Tibial nerve (tissue), 4 donors: ENCODE results near the gene CAP1. TPM values are rescaled to one million over a fixed set of nuclear protein-coding genes. Genes with fewer than 3 reads are reported as not detected.
"Not testable (repeated sequence)": the region's sequence is repeated elsewhere in the genome, so short reads cannot be mapped to it uniquely, and the experiment has no call there.

Source experiments
- DNase-seq, 2 donors: peaks; one replicate each; pipeline ENCODE4 v3.0.0-alpha.2; 2019; ENCODE audit warnings: low spot score in 2 of 2
- H3K27ac ChIP-seq, 4 donors: fragments of 200-600 bp; sonication (generic) in 3 of 4; one replicate each; pipeline ENCODE4 v1.5.1; 2017 to 2019; ENCODE audit warnings: mild to moderate bottlenecking in 1 of 4
- H3K27me3 ChIP-seq, 2 donors: fragments of 200-600 bp; sonication (generic) in 1 of 2; one replicate each; pipeline versions ENCODE4 v1.5.1 to v1.6.0; 2017 to 2019
- H3K36me3 ChIP-seq, 3 donors: fragments of 200-600 bp; sonication (generic); one replicate each; pipeline ENCODE4 v1.5.1; 2018 to 2019
- H3K4me1 ChIP-seq, 4 donors: fragments of 200-600 bp; sonication (generic) in 3 of 4; one replicate each; pipeline ENCODE4 v1.5.1; 2017 to 2019
- H3K4me3 ChIP-seq, 4 donors: fragments of 200-600 bp; sonication (generic) in 3 of 4; one replicate each; pipeline ENCODE4 v1.5.1; 2017 to 2019; ENCODE audit warnings: mild to moderate bottlenecking in 1 of 4, moderate library complexity in 1 of 4
- H3K9me3 ChIP-seq, 4 donors: fragments of 200-600 bp; sonication (generic) in 3 of 4; one replicate each; pipeline ENCODE4 v1.5.1; 2017 to 2019
- EP300 ChIP-seq, 2 donors: sonication (generic); formaldehyde crosslinking; IDR thresholded peaks; one replicate each; pipeline ENCODE4 v1.6.1; 2017; ENCODE audit warnings: antibody characterized with exemption in 2 of 2, mild to moderate bottlenecking in 1 of 2
- POLR2A ChIP-seq, 2 donors: fragments of 450-650 bp; IDR thresholded peaks; one replicate each; pipeline ENCODE4 v1.6.1; 2017; ENCODE audit warnings: antibody characterized with exemption in 2 of 2, mild to moderate bottlenecking in 2 of 2, moderate library complexity in 2 of 2
- WGBS, 2 donors: methylation state at CpG; one replicate each; pipeline ENCODE4 v1.1.5; 2018; 5-methylcytosine and 5-hydroxymethylcytosine counted together
- total RNA-seq, 4 donors: library from RNA; depleted of rRNA; stranded (reverse); fragments of >200 nt; gene quantifications; one replicate each; pipeline ENCODE4 v1.1.0, GENCODE V29; 2016
- TF ChIP-seq, protein P1 (sequence below), 5 experiments: fragments of 200-600 bp in 3 of 5; fragments of 450-650 bp in 2 of 5; sonication (generic) in 3 of 5; IDR thresholded peaks; one replicate each; pipeline ENCODE4 v1.5.1; 2016 to 2019; ENCODE audit warnings: antibody characterized with exemption in 5 of 5, mild to moderate bottlenecking in 3 of 5, moderate library complexity in 2 of 5

CAP1 gene
- total RNA-seq, 4 donors from 2014 or later, result 210 to 281 (median 227) TPM

DNA sequence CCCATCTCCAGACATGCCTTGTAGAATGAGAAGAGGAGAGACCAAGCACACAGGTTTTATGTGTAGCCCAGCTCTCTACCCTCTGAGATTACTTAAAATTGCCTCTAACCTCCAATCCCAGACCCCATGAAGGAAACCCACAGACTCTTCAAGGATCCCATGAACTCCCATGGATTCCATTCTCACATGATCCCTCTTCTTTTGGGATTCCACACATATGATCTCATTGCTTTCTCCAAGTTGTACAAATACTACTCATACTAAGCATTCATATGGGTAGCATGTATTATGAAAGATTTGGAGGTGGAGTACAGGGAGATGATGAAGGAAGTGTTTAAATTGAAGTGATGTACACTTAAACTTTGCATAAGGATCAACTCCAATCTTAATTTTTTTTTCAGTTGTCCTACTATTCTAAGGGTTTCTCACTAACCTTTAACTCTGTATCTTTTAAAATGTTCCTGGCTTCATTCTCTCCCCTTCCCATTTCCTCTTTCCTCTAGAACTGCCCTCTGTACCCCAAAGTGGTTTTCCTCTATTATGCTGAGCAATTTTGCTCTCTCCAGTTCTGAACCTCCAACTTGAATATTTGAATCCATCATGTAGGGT is 44.0 kb upstream of the CAP1 start:
- Histone ChIP-seq H3K4me3 (no peak overlapping the region), H3K36me3 (no peaks in the 10 kb centered on the region), H3K9me3 (no peaks in the 10 kb centered on the region), H3K27me3 (no peaks in the 10 kb centered on the region), H3K27ac (no peak overlapping the region), H3K4me1 (no peaks in the 10 kb centered on the region)
- TF ChIP-seq, protein P1, sequence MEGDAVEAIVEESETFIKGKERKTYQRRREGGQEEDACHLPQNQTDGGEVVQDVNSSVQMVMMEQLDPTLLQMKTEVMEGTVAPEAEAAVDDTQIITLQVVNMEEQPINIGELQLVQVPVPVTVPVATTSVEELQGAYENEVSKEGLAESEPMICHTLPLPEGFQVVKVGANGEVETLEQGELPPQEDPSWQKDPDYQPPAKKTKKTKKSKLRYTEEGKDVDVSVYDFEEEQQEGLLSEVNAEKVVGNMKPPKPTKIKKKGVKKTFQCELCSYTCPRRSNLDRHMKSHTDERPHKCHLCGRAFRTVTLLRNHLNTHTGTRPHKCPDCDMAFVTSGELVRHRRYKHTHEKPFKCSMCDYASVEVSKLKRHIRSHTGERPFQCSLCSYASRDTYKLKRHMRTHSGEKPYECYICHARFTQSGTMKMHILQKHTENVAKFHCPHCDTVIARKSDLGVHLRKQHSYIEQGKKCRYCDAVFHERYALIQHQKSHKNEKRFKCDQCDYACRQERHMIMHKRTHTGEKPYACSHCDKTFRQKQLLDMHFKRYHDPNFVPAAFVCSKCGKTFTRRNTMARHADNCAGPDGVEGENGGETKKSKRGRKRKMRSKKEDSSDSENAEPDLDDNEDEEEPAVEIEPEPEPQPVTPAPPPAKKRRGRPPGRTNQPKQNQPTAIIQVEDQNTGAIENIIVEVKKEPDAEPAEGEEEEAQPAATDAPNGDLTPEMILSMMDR (IDR thresholded peaks at IDR 0.05), result no peak
- TF ChIP-seq POLR2A (IDR thresholded peaks at IDR 0.05), result no peak
- no peak for TF ChIP-seq EP300 (IDR thresholded peaks at IDR 0.05)
- no peak for DNase-seq

DNA sequence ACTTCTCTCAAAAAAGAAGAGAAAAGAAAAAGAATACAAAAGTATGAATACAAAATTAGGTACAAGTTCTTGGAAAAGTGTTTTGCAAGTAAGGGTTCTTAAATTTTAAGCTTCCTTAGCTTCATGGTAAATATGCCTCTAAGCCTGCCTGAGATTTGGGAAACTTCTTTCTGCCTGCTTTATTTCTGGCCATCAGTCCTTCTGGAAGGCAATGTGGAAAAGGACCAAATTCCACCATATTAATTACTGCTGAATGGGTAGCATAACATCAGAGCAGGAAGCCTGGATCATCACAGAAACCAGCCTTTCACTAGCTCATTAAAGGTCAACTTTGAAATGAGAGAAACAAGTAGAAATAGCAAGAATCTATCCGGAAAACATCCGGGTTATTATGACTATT is 39.1 kb upstream of the CAP1 start:
- H3K27me3 ChIP-seq, result no peaks in the 10 kb centered on the region
- WGBS, 2 donors, result 30 to 35% methylated on average over 2 of the region's 2 CpGs
- H3K4me1 ChIP-seq, result peaks cover 0 to 11% (median 4%) of the 10 kb centered on the region in 4 donors
- DNase-seq, result no peak
- no peak overlapping the region for H3K4me3 ChIP-seq
- H3K36me3 ChIP-seq, result no peaks in the 10 kb centered on the region
- H3K9me3 ChIP-seq, result no peaks in the 10 kb centered on the region
- TF ChIP-seq EP300 (IDR thresholded peaks at IDR 0.05) (no peak), POLR2A (IDR thresholded peaks at IDR 0.05) (no peak)
- TF ChIP-seq, protein P1 (IDR thresholded peaks at IDR 0.05), result no peak
- H3K27ac ChIP-seq, result peak overlapping the region in 2 of 4 donors; percentile 5 to 21

DNA sequence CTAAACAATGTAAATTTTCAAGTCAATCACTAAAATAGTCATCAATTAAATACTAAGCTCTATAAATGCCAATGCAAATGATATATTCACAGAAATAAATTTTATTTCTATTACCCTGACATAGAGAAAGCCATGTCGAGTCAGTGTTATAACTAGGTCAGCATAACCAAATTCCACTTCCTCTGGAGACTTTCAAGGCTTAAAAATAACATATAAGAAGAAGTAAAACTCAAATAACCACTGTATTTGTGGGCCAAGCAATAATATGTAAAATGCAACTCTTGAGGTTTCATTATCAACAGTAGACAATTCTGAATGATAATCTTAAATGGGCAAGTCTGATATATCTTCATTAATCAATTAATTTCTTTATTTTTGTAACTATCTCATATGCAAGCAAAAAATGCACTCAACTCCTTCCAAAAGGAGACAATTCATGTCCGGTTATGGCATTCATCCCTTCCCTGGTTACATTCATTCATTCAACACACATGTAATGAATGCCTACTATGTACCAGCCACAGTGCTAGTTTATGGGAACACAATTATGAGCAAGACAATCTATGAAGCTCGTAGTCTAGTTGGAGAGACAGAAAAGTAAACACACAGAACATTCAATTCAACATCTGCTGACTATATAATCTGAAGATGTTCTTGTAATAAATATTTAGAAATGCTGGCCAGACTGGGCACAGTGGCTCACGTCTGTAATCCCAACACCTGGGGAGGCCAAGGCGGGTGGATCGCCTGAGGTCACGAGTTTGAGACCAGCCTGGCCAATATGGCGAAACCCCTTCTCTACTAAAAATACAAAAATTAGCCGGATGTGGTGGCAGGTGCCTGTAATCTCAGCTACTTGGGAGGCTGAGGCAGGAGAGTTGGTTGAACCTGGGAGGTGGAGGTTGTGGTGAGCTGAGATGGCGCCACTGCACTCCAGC is 37.1 kb upstream of the CAP1 start:
- whole genome bisulfite sequencing, 2 donors, result 74% methylated on average over 10 of the region's 10 CpGs
- no peak overlapping the region for H3K27ac ChIP-seq
- no peaks in the 10 kb centered on the region for H3K27me3 ChIP-seq
- peaks cover 0 to 11% (median 4%) of the 10 kb centered on the region in 4 donors for H3K4me1 ChIP-seq
- H3K9me3 ChIP-seq, result no peaks in the 10 kb centered on the region
- H3K36me3 ChIP-seq, result no peaks in the 10 kb centered on the region
- DNase-seq, result no peak
- no peak for TF ChIP-seq EP300 (IDR thresholded peaks at IDR 0.05)
- no peak for TF ChIP-seq POLR2A (IDR thresholded peaks at IDR 0.05)
- TF ChIP-seq, protein P1 (IDR thresholded peaks at IDR 0.05), result no peak
- no peak overlapping the region for H3K4me3 ChIP-seq

DNA sequence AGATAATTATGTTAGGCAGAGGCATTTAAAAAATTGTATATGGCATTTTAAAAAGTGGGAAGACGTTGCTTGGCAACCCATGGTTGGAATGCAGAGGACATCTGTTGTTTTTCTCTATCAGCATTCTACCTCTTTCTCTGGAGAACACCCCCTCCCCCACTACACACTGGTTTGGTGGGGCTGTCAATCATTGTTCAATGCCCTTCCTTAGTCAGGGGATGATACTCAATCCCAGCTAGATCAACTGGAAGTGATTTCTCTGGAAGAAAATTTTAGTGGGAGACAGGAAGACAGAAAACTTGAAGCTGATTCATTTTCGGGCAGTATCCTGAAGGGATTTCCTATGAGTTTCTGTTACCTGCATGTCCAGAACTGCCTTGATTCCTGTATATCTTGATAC is 35.7 kb upstream of the CAP1 start:
- peaks cover 0 to 11% (median 4%) of the 10 kb centered on the region in 4 donors for H3K4me1 ChIP-seq
- no peak overlapping the region for H3K27ac ChIP-seq
- H3K9me3 ChIP-seq, result no peaks in the 10 kb centered on the region
- no peak for DNase-seq
- no peaks in the 10 kb centered on the region for H3K36me3 ChIP-seq
- no peaks in the 10 kb centered on the region for H3K27me3 ChIP-seq
- WGBS, 2 donors, result 51 to 59% methylated on average over 2 of the region's 2 CpGs
- TF ChIP-seq EP300 (IDR thresholded peaks at IDR 0.05) (no peak), POLR2A (IDR thresholded peaks at IDR 0.05) (no peak)
- TF ChIP-seq, protein P1 (IDR thresholded peaks at IDR 0.05), result no peak
- no peak overlapping the region for H3K4me3 ChIP-seq

DNA sequence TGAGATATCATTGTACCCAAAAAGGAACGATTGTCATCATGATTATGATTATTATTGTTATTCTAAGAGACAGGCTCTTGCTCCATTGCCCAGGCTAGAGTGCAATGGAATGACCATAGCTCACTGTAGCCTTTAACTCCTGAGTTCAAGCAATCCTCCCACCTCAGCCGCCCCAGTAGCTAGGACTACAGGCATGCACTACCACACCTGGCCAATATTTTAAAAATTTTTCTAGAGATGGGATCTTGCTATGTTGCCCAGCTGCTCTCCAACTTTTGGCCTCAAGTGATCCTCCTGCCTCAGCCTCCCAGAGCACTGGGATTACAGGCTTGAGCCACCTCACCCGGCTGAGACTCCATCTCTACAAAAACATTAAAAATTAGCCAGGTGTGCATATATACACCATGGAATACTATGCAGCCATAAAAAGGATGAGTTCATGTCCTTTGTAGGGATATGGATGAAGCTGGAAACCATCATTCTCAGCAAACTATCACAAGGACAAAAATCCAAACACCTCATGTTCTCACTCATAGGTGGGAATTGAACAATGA is 33.0 kb upstream of the CAP1 start:
- DNase-seq, result not testable (repeated sequence)
- WGBS, 2 donors, result 81 to 89% methylated on average over 3 of the region's 3 CpGs

More for the DNA sequence above, 33.0 kb upstream of the CAP1 start:
- not testable (repeated sequence) for H3K27ac ChIP-seq, H3K36me3 ChIP-seq, H3K9me3 ChIP-seq, H3K27me3 ChIP-seq, H3K4me1 ChIP-seq, H3K4me3 ChIP-seq
